Skeletal muscle satellite cell (primary cell): ENCODE measurements around the gene MAGI1.

Experiments
- H3K27me3 ChIP-seq: 2 replicates; pipeline ENCODE4 v1.7.0; 2013; ENCODE audit warnings: low read length; ENCODE audit not compliant: control insufficient read depth, insufficient read depth
- H3K36me3 ChIP-seq: 2 replicates; pipeline ENCODE4 v1.7.0; 2013; ENCODE audit warnings: mild to moderate bottlenecking, control low read depth, low read length; ENCODE audit not compliant: insufficient read depth
- H3K4me1 ChIP-seq: 2 replicates; pipeline ENCODE4 v1.7.0; 2013; ENCODE audit warnings: low read length; ENCODE audit not compliant: control insufficient read depth, insufficient read depth
- H3K4me2 ChIP-seq: 2 replicates; pipeline ENCODE4 v1.7.0; 2013; ENCODE audit warnings: mild to moderate bottlenecking, low read length
- H3K4me3 ChIP-seq: 2 replicates; pipeline ENCODE4 v1.7.0; 2013; ENCODE audit warnings: low read length
- H3K9ac ChIP-seq: 2 replicates; pipeline ENCODE4 v1.7.0; 2013; ENCODE audit warnings: mild to moderate bottlenecking, low read depth, low read length, moderate library complexity
- H3K9me3 ChIP-seq: replicated peaks from 2 replicates; pipeline ENCODE4 v1.7.0; 2013; ENCODE audit warnings: mild to moderate bottlenecking, control low read depth, low read length

Gene MAGI1

GRCh38 chr3:65662095-65662494, 376.6 kb downstream of the MAGI1 start:
- Histone ChIP-seq H3K36me3 (no peaks in the 10 kb centered on the region), H3K4me1 (no peaks in the 10 kb centered on the region), H3K4me3 (no peak overlapping the region), H3K9me3 (no peaks in the 10 kb centered on the region), H3K27me3 (no peaks in the 10 kb centered on the region), H3K4me2 (no peak overlapping the region), H3K9ac (no peak overlapping the region)

DNA sequence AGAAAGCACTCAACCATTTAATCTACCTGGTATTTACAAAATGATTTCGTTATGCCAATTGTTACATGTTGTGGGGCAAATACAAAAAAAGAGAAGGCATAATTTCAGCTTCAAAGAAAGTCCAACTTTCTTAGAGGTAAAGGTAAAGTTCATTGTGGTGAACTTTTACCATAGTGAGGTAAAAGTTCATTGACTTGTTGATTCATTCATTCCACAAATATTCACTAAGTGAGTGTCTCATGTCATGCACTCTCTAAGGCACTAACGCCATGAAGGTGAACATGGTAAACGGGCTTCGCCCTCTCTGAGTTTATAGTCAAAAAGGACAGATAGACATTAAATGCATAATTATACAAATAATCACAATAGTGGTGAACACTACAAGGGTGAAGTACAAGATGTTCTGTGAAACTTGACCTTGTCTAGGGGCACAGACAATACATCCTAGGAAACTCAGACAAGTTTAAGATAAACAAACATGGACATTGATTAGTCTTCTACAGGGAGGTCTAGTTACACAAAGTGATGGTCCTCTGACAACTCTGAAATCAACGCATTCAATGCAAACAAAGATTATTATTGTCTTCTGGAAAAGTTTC, 378.6 kb downstream of the MAGI1 start:
- Histone ChIP-seq H3K27me3 (no peaks in the 10 kb centered on the region), H3K36me3 (no peaks in the 10 kb centered on the region), H3K9ac (no peak overlapping the region), H3K4me3 (no peak overlapping the region), H3K4me2 (no peak overlapping the region), H3K4me1 (no peaks in the 10 kb centered on the region), H3K9me3 (no peaks in the 10 kb centered on the region)

DNA sequence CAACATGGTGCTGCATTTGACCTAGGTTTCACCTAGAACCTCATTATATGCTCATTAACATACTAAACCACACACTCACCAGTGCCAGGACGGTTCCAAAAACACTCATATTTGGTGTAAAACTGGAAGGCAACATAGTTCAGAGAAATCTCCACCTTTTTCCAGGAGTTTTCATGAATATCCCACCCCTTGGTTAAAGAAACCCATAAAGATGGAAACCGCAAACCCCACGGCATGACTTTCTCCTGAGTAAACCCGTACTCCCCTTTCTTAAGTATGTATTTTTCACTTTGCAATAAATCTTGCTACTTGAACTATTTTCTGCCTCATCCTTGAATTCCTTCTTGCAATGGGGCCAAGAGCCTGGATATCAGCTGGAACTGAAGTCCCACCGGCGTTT, 379.3 kb downstream of the MAGI1 start:
- H3K36me3 ChIP-seq: no peaks in the 10 kb centered on the region
- no peaks in the 10 kb centered on the region for H3K4me1 ChIP-seq
- no peaks in the 10 kb centered on the region for H3K27me3 ChIP-seq
- no peak overlapping the region for H3K4me3 ChIP-seq
- H3K4me2 ChIP-seq: no peak overlapping the region
- H3K9ac ChIP-seq: no peak overlapping the region
- no peaks in the 10 kb centered on the region for H3K9me3 ChIP-seq

- H3K4me3 ChIP-seq: no peak overlapping the region
- no peak overlapping the region for H3K4me2 ChIP-seq
- no peaks in the 10 kb centered on the region for H3K36me3 ChIP-seq
- H3K27me3 ChIP-seq: no peaks in the 10 kb centered on the region
- no peaks in the 10 kb centered on the region for H3K4me1 ChIP-seq
- H3K9me3 ChIP-seq: no peaks in the 10 kb centered on the region
- no peak overlapping the region for H3K9ac ChIP-seq
Measured at GRCh38 chr3:65658401-65658800, 380.3 kb downstream of the MAGI1 start.

GRCh38 chr3:65655061-65655460, 383.7 kb downstream of the MAGI1 start:
- H3K9ac ChIP-seq: no peak overlapping the region
- H3K27me3 ChIP-seq: no peaks in the 10 kb centered on the region
- H3K4me3 ChIP-seq: no peak overlapping the region
- no peaks in the 10 kb centered on the region for H3K4me1 ChIP-seq
- H3K4me2 ChIP-seq: no peak overlapping the region
- no peaks in the 10 kb centered on the region for H3K36me3 ChIP-seq
- H3K9me3 ChIP-seq: no peaks in the 10 kb centered on the region

DNA sequence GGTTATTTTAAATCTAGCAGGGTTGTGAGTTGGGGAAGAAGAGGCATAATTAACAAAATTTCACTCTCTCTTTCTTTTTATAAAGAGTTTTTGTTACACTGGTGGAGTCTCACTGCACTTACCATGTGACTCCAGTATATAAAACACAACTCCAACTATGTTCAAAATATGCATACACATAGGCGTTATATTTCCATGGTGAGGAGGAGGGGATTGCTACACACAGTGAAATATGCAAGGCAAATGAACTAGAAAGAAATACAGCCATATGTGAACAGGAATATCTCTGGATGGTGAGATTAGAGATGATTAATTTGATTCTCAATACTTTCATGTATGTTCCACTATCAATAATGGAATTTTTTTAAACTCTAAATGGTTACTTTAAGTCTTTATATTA, 385.0 kb downstream of the MAGI1 start:
- Histone ChIP-seq H3K4me3 (no peak overlapping the region), H3K9ac (no peak overlapping the region), H3K4me2 (no peak overlapping the region), H3K4me1 (no peaks in the 10 kb centered on the region), H3K36me3 (no peaks in the 10 kb centered on the region), H3K27me3 (no peaks in the 10 kb centered on the region), H3K9me3 (no peaks in the 10 kb centered on the region)

DNA sequence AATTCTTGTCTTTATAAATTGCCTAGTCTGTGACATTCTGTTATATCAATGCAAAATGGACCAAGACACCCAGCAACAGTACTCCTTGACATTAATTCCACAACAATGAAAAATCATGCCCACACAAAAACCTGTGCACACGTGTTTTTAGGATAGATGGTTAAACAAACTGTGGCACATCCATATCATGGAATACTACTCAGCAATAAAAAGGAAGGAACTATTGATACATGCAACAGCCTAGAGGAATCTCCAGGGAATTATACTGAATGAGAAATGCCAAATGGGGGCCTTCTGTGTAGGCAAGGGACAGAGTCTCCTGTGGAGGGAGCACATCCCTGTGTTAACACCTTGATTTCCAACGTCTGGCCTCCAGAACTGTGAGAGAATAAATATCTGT, 388.5 kb downstream of the MAGI1 start:
- no peaks in the 10 kb centered on the region for H3K27me3 ChIP-seq
- H3K4me3 ChIP-seq: no peak overlapping the region
- no peaks in the 10 kb centered on the region for H3K9me3 ChIP-seq
- no peak overlapping the region for H3K9ac ChIP-seq
- H3K36me3 ChIP-seq: no peaks in the 10 kb centered on the region
- H3K4me1 ChIP-seq: no peaks in the 10 kb centered on the region
- H3K4me2 ChIP-seq: no peak overlapping the region

DNA sequence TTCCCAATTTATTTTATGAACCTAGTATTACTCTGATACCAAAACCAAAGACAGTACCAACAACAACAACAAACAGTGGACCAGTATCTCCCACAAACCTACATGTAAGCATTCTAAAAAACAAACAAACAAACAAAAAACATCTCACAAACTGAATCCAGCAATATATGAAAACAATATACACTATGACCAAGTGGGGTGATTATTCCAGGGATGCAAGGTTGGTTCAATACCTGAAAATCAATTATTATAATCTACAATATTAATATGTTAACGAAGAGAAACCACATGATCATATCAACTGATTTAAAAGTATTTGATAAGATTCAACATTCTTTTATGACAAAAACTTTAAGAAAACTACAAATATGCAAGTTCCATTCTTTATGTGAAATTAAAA, 391.3 kb downstream of the MAGI1 start:
- no peaks in the 10 kb centered on the region for H3K27me3 ChIP-seq
- no peak overlapping the region for H3K9ac ChIP-seq
- no peaks in the 10 kb centered on the region for H3K4me1 ChIP-seq
- no peaks in the 10 kb centered on the region for H3K36me3 ChIP-seq
- no peak overlapping the region for H3K4me3 ChIP-seq
- H3K4me2 ChIP-seq: no peak overlapping the region
- no peaks in the 10 kb centered on the region for H3K9me3 ChIP-seq

DNA sequence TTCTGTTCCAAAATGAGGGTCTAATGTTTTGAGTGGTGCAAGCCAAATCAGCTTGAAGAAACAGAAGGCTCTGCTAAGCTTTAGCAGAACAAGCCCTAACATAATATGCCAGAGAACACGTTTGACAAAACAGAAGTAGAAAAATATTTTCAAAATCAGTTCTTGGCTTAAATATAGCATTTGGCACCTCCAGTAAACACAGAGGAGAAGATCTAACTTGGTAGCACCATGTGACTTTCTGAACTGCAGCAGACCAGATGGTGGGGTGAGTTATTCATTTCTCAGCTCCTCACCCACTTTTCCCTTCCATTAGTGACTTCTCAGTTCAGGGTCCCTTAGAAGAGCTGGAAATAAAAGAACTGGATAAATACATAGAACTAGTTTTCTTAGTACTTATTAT, 395.8 kb downstream of the MAGI1 start:
- H3K4me2 ChIP-seq: no peak overlapping the region

GRCh38 chr3:65641777-65642176, 396.9 kb downstream of the MAGI1 start:
- H3K9me3 ChIP-seq: no peaks in the 10 kb centered on the region
- no peaks in the 10 kb centered on the region for H3K36me3 ChIP-seq
- no peaks in the 10 kb centered on the region for H3K27me3 ChIP-seq
- H3K4me3 ChIP-seq: no peak overlapping the region
- no peak overlapping the region for H3K9ac ChIP-seq
- no peaks in the 10 kb centered on the region for H3K4me1 ChIP-seq
- H3K4me2 ChIP-seq: no peak overlapping the region

More for the DNA sequence above, 395.8 kb downstream of the MAGI1 start:
- H3K27me3 ChIP-seq: no peaks in the 10 kb centered on the region
- no peak overlapping the region for H3K9ac ChIP-seq
- no peak overlapping the region for H3K4me3 ChIP-seq
- no peaks in the 10 kb centered on the region for H3K9me3 ChIP-seq
- no peaks in the 10 kb centered on the region for H3K4me1 ChIP-seq
- H3K36me3 ChIP-seq: no peaks in the 10 kb centered on the region

DNA sequence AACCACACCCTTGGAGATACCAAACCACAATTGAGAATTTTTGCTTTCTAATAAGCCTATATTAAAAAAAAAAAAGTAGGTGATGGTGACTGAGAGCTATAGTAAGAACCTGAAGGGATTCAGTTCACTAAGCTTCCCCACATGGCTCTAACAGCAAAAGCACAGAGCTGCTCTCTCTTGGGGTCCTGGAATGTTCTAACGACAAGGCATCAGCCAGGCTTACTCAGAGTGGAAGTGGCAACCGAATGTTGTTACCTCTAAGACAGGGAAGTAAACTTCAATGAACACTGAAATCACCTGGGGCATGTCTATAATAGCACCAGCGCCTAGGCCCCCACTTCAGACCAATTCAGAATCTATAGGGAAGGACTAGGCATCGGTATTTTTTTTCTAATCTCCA, 397.7 kb downstream of the MAGI1 start:
- Histone ChIP-seq H3K4me1 (no peaks in the 10 kb centered on the region), H3K36me3 (no peaks in the 10 kb centered on the region), H3K27me3 (no peaks in the 10 kb centered on the region), H3K9ac (no peak overlapping the region), H3K9me3 (no peaks in the 10 kb centered on the region), H3K4me3 (no peak overlapping the region), H3K4me2 (no peak overlapping the region)

- no peaks in the 10 kb centered on the region for H3K27me3 ChIP-seq
- H3K4me2 ChIP-seq: no peak overlapping the region
Measured at GRCh38 chr3:65639444-65639843, 399.3 kb downstream of the MAGI1 start.

More at GRCh38 chr3:65639444-65639843, 399.3 kb downstream of the MAGI1 start:
- no peak overlapping the region for H3K4me3 ChIP-seq
- no peaks in the 10 kb centered on the region for H3K9me3 ChIP-seq
- H3K36me3 ChIP-seq: no peaks in the 10 kb centered on the region
- H3K4me1 ChIP-seq: no peaks in the 10 kb centered on the region
- H3K9ac ChIP-seq: no peak overlapping the region
